Right atrium auricular region (tissue), 2 donors: ENCODE data around the gene SCG3. TPM values are rescaled to one million over a fixed set of nuclear protein-coding genes. Genes with fewer than 3 reads are reported as not detected.
"Not testable (repeated sequence)": the region's sequence is repeated elsewhere in the genome, so short reads cannot be mapped to it uniquely, and the experiment has no call there.

ENCODE experiments used
- DNase-seq: peaks from one replicate; pipeline ENCODE4 v3.0.0-alpha.2; 2019; ENCODE audit warnings: low spot score
- H3K27ac ChIP-seq, 2 donors: fragments of 200-600 bp; sonication (generic); 1 replicate in 1 of 2; 2 replicates in 1 of 2; pipeline ENCODE4 v1.5.1; 2016 to 2019
- H3K27me3 ChIP-seq, 2 donors: fragments of 200-600 bp; sonication (generic); one replicate each; pipeline versions ENCODE4 v1.5.1 to v1.6.0; 2017 to 2019
- H3K36me3 ChIP-seq: fragments of 200-600 bp; sonication (generic); one replicate; pipeline ENCODE4 v1.5.1; 2016
- H3K4me1 ChIP-seq, 2 donors: fragments of 200-600 bp; sonication (generic); one replicate each; pipeline versions ENCODE4 v1.5.1 to v1.6.0; 2017 to 2019
- H3K4me3 ChIP-seq, 2 donors: fragments of 200-600 bp; sonication (generic); 1 replicate in 1 of 2; 2 replicates in 1 of 2; pipeline ENCODE4 v1.5.1; 2017 to 2019; ENCODE audit warnings: mild to moderate bottlenecking in 1 of 2, moderate library complexity in 1 of 2
- H3K9me3 ChIP-seq, 2 donors: fragments of 200-600 bp; sonication (generic); one replicate each; pipeline ENCODE4 v1.5.1; 2019
- CTCF ChIP-seq, 2 donors: fragments of 200-600 bp; sonication (generic); IDR thresholded peaks; one replicate each; pipeline ENCODE4 v1.5.1; 2019; ENCODE audit warnings: antibody characterized with exemption in 2 of 2
- total RNA-seq, 2 donors: library from RNA; depleted of rRNA; stranded (reverse); fragments of >200 nt; gene quantifications; one replicate each; pipeline ENCODE4 v1.1.0, GENCODE V29; 2016

The SCG3 gene
- not detected for total RNA-seq

- Histone ChIP-seq H3K4me1 (peaks cover 0 to 7% of the 10 kb centered on the region in 2 donors), H3K27me3 (no peaks in the 10 kb centered on the region), H3K27ac (no peak within 1 kb of the TSS), H3K4me3 (no peak within 1 kb of the TSS), H3K36me3 (no peaks in the 10 kb centered on the region), H3K9me3 (no peaks in the 10 kb centered on the region)
- TF ChIP-seq CTCF (IDR thresholded peaks at IDR 0.05) = no peak
- DNase-seq = no peak
Observed at GRCh38 chr15:51681303-51681963, at the start of gene SCG3. TSS of gene SCG3 (plus strand) at chr15:51681503. CDS start at chr15:51681756, 253 bp downstream.

- H3K4me3 ChIP-seq = no peak overlapping the region
- H3K9me3 ChIP-seq = no peaks in the 10 kb centered on the region
- no peak for TF ChIP-seq CTCF (IDR thresholded peaks at IDR 0.05)
- H3K36me3 ChIP-seq = no peaks in the 10 kb centered on the region
- no peak overlapping the region for H3K27ac ChIP-seq
- no peaks in the 10 kb centered on the region for H3K4me1 ChIP-seq
- DNase-seq = no peak
- H3K27me3 ChIP-seq = peaks cover 0 to 2% of the 10 kb centered on the region in 2 donors
Observed at GRCh38 chr15:51634591-51635198, 46.6 kb upstream of the SCG3 start.

GRCh38 chr15:51641490-51642130 lies 39.7 kb upstream of the SCG3 start:
- no peak for DNase-seq
- no peak overlapping the region for H3K27ac ChIP-seq

GRCh38 chr15:51642696-51643095 lies 38.6 kb upstream of the SCG3 start:
- H3K36me3 ChIP-seq = no peaks in the 10 kb centered on the region
- no peak overlapping the region for H3K4me3 ChIP-seq
- H3K27me3 ChIP-seq = no peaks in the 10 kb centered on the region
- H3K9me3 ChIP-seq = no peaks in the 10 kb centered on the region
- no peaks in the 10 kb centered on the region for H3K4me1 ChIP-seq
- DNase-seq = no peak
- no peak for TF ChIP-seq CTCF (IDR thresholded peaks at IDR 0.05)
- H3K27ac ChIP-seq = no peak overlapping the region

More at GRCh38 chr15:51641490-51642130, 39.7 kb upstream of the SCG3 start:
- no peak for TF ChIP-seq CTCF (IDR thresholded peaks at IDR 0.05)
- Histone ChIP-seq H3K27me3 (no peaks in the 10 kb centered on the region), H3K4me3 (no peak overlapping the region), H3K36me3 (no peaks in the 10 kb centered on the region), H3K4me1 (no peaks in the 10 kb centered on the region), H3K9me3 (no peaks in the 10 kb centered on the region)

GRCh38 chr15:51647128-51647562 lies 34.2 kb upstream of the SCG3 start:
- H3K4me3 ChIP-seq = no peak overlapping the region
- H3K27me3 ChIP-seq = no peaks in the 10 kb centered on the region
- no peak overlapping the region for H3K27ac ChIP-seq
- H3K9me3 ChIP-seq = no peaks in the 10 kb centered on the region
- TF ChIP-seq CTCF (IDR thresholded peaks at IDR 0.05) = no peak
- no peak for DNase-seq
- no peaks in the 10 kb centered on the region for H3K4me1 ChIP-seq
- no peaks in the 10 kb centered on the region for H3K36me3 ChIP-seq

GRCh38 chr15:51648101-51648500 lies 33.2 kb upstream of the SCG3 start:
- H3K4me3 ChIP-seq, H3K27ac ChIP-seq, H3K27me3 ChIP-seq, H3K4me1 ChIP-seq, DNase-seq, H3K36me3 ChIP-seq, H3K9me3 ChIP-seq: not testable (repeated sequence)

GRCh38 chr15:51648643-51649042 lies 32.7 kb upstream of the SCG3 start:
- not testable (repeated sequence) for DNase-seq, H3K9me3 ChIP-seq, H3K36me3 ChIP-seq, H3K4me3 ChIP-seq, H3K27ac ChIP-seq, H3K4me1 ChIP-seq, H3K27me3 ChIP-seq
